Measurements from ENCODE around the gene SELENBP1.
A peak's percentile ranks its signal among the peaks of the same experiment; 100 is the strongest.
"Not testable (repeated sequence)": the region's sequence is repeated elsewhere in the genome, so short reads cannot be mapped to it uniquely, and the experiment has no call there.

The SELENBP1 gene

GRCh38 chr1:151372058-151372934 is at the start of gene SELENBP1:
TSS of gene SELENBP1 (minus strand) at chr1:151372705. CDS start at chr1:151372641, 64 bp downstream.
- peak; percentile 62 for DNase-seq (ENCODE audit: low spot score)

GRCh38 chr1:151419819-151420218 is 47.3 kb upstream of the SELENBP1 start:
- DNase-seq (ENCODE audit: low spot score): no peak

- DNase-seq (ENCODE audit: low spot score): no peak
Observed at GRCh38 chr1:151418081-151418480, 45.6 kb upstream of the SELENBP1 start.

- no peak for DNase-seq (ENCODE audit: low spot score)
Observed at GRCh38 chr1:151416231-151416630, 43.7 kb upstream of the SELENBP1 start.

GRCh38 chr1:151411884-151412283 is 39.4 kb upstream of the SELENBP1 start:
- no peak for DNase-seq (ENCODE audit: low spot score)

- DNase-seq (ENCODE audit: low spot score): no peak
Observed at GRCh38 chr1:151408891-151409290, 36.4 kb upstream of the SELENBP1 start.

- no peak for DNase-seq (ENCODE audit: low spot score)
Observed at GRCh38 chr1:151407304-151407703, 34.8 kb upstream of the SELENBP1 start.

- DNase-seq (ENCODE audit: low spot score): no peak
Observed at GRCh38 chr1:151406176-151406575, 33.7 kb upstream of the SELENBP1 start.

- DNase-seq (ENCODE audit: low spot score): no peak
Observed at GRCh38 chr1:151405187-151405951, 32.9 kb upstream of the SELENBP1 start.

- no peak for DNase-seq (ENCODE audit: low spot score)
Observed at GRCh38 chr1:151403612-151404011, 31.1 kb upstream of the SELENBP1 start.

- no peak for DNase-seq (ENCODE audit: low spot score)
Observed at GRCh38 chr1:151402764-151403163, 30.3 kb upstream of the SELENBP1 start.

GRCh38 chr1:151401860-151402259 is 29.4 kb upstream of the SELENBP1 start:
- no peak for DNase-seq (ENCODE audit: low spot score)

GRCh38 chr1:151401125-151401788 is 28.8 kb upstream of the SELENBP1 start:
- no peak for DNase-seq (ENCODE audit: low spot score)

GRCh38 chr1:151399324-151400171 is 27.0 kb upstream of the SELENBP1 start, which contains the start of gene PSMB4:
TSS of gene PSMB4 (plus strand) at chr1:151399573. CDS start at chr1:151399588, 15 bp downstream.
- DNase-seq (ENCODE audit: low spot score): peak; percentile 72

GRCh38 chr1:151396265-151396664 is 23.8 kb upstream of the SELENBP1 start:
- DNase-seq (ENCODE audit: low spot score): not testable (repeated sequence)

- DNase-seq (ENCODE audit: low spot score): no peak
Observed at GRCh38 chr1:151393583-151393982, 21.1 kb upstream of the SELENBP1 start.

GRCh38 chr1:151391079-151391563 is 18.6 kb upstream of the SELENBP1 start:
- no peak for DNase-seq (ENCODE audit: low spot score)

GRCh38 chr1:151390221-151391078 is 17.9 kb upstream of the SELENBP1 start:
- not testable (repeated sequence) for DNase-seq (ENCODE audit: low spot score)

- DNase-seq (ENCODE audit: low spot score): no peak
Observed at GRCh38 chr1:151386002-151386401, 13.5 kb upstream of the SELENBP1 start.

- no peak for DNase-seq (ENCODE audit: low spot score)
Observed at GRCh38 chr1:151384584-151384983, 12.1 kb upstream of the SELENBP1 start.

Data from HuH-7 (cell line).